ENCODE measurements around the gene ZC3H12D. TPM values are rescaled to one million over a fixed set of nuclear protein-coding genes. Genes with fewer than 3 reads are reported as not detected.

Gene ZC3H12D
- polyA plus RNA-seq, 3 donors, result 0.96 to 4.7 (median 1.2) TPM

GRCh38 chr6:149458196-149458595, 26.6 kb downstream of the ZC3H12D start:
- intact Hi-C loops (cut with micrococcal nuclease), result no loop called here
- Histone ChIP-seq H3K4me1 (ENCODE audit: control insufficient read depth in 1 of 2, insufficient read depth in 2 of 2, low read length in 2 of 2) (peaks cover 10 to 12% of the 10 kb centered on the region in 2 donors), H3K4me2 (replicated peaks; ENCODE audit: extremely low read depth, low read length, poor library complexity, severe bottlenecking) (no peak overlapping the region), H3K79me2 (ENCODE audit: insufficient read depth, low read length) (no peaks in the 10 kb centered on the region), H4K20me1 (ENCODE audit: insufficient read depth, low read length) (no peaks in the 10 kb centered on the region), H3K9me3 (replicated peaks in 1 of 2; ENCODE audit: control insufficient read depth in 1 of 2, insufficient read depth in 1 of 2, low read length in 2 of 2) (no peaks in the 10 kb centered on the region), H3K4me3 (replicated peaks in 1 of 3; ENCODE audit: low read depth in 2 of 3, low read length in 3 of 3) (no peak overlapping the region), H2AFZ (ENCODE audit: insufficient read depth, low read depth, low read length, poor library complexity, severe bottlenecking) (no peak overlapping the region), H3K27me3 (ENCODE audit: control insufficient read depth in 2 of 2, insufficient read depth in 2 of 2, low read length in 2 of 2) (no peaks in the 10 kb centered on the region), H3K27ac (ENCODE audit: low read depth in 1 of 2, low read length in 2 of 2) (no peak overlapping the region), H3K9ac (ENCODE audit: insufficient read depth, low read length, poor library complexity, severe bottlenecking) (no peak overlapping the region), H3K36me3 (replicated peaks in 1 of 2; ENCODE audit: control insufficient read depth in 1 of 2, insufficient read depth in 2 of 2, low read length in 2 of 2) (peaks cover 27 to 52% of the 10 kb centered on the region in 2 donors)
- DNase-seq, result no peak
- Mint-ChIP-seq H3K9me3 (peaks cover 0 to 2% (median 0%) of the 10 kb centered on the region in 7 donors), H3K4me1 (peaks cover 12% of the 10 kb centered on the region), H3K4me3 (no peak overlapping the region), H3K36me3 (peaks cover 56 to 70% of the 10 kb centered on the region in 2 donors), H3K27ac (no peak overlapping the region), H3K27me3 (ENCODE audit: low read depth in 3 of 3) (peaks cover 0 to 6% (median 1%) of the 10 kb centered on the region in 3 donors)
- TF ChIP-seq CTCF (IDR thresholded peaks at IDR 0.05), result no peak
- WGBS (ENCODE audit: insufficient coverage), result 100% methylated on average over 1 of the region's 7 CpGs

DNA sequence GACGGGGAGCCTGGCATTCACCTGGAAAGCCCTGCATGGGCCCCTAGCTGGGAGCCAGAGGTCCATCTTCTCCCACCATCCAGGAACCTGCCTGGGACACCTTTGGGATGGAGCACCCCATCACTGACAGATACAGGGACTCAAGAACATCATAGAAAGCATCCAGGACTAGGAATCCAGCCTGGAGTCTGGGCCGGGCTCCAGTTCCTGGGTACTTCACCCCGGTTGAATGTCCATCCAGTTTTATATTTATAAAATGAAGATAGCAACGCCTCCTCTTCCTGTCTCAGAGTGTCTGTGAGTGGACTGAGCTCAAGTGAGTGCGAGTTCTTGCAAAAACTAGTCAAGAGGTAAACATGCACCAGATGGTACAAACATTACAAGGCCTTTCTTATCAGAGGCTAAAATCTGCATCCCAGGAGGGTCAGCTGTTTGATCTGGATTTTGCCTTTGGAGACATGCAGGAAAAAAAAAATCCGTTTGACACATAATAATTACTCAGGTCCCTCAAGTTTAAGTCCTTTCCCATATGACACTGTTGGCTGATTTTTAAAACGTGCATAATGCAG, 27.4 kb downstream of the ZC3H12D start:
- Histone ChIP-seq H4K20me1 (ENCODE audit: insufficient read depth, low read length) (no peaks in the 10 kb centered on the region), H3K36me3 (replicated peaks in 1 of 2; ENCODE audit: control insufficient read depth in 1 of 2, insufficient read depth in 2 of 2, low read length in 2 of 2) (peaks cover 27 to 55% of the 10 kb centered on the region in 2 donors), H3K9me3 (replicated peaks in 1 of 2; ENCODE audit: control insufficient read depth in 1 of 2, insufficient read depth in 1 of 2, low read length in 2 of 2) (no peaks in the 10 kb centered on the region), H3K27me3 (ENCODE audit: control insufficient read depth in 2 of 2, insufficient read depth in 2 of 2, low read length in 2 of 2) (no peaks in the 10 kb centered on the region), H3K4me1 (ENCODE audit: control insufficient read depth in 1 of 2, insufficient read depth in 2 of 2, low read length in 2 of 2) (peaks cover 10 to 12% of the 10 kb centered on the region in 2 donors), H3K4me3 (replicated peaks in 1 of 3; ENCODE audit: low read depth in 2 of 3, low read length in 3 of 3) (no peak overlapping the region), H3K79me2 (ENCODE audit: insufficient read depth, low read length) (no peaks in the 10 kb centered on the region), H3K4me2 (replicated peaks; ENCODE audit: extremely low read depth, low read length, poor library complexity, severe bottlenecking) (no peak overlapping the region), H3K9ac (ENCODE audit: insufficient read depth, low read length, poor library complexity, severe bottlenecking) (no peak overlapping the region), H3K27ac (ENCODE audit: low read depth in 1 of 2, low read length in 2 of 2) (no peak overlapping the region), H2AFZ (ENCODE audit: insufficient read depth, low read depth, low read length, poor library complexity, severe bottlenecking) (no peak overlapping the region)
- Mint-ChIP-seq H3K27ac (no peak overlapping the region), H3K9me3 (peaks cover 0 to 2% (median 0%) of the 10 kb centered on the region in 7 donors), H3K36me3 (peaks cover 58 to 73% of the 10 kb centered on the region in 2 donors), H3K4me3 (no peak overlapping the region), H3K4me1 (peaks cover 10% of the 10 kb centered on the region), H3K27me3 (ENCODE audit: low read depth in 3 of 3) (peaks cover 1 to 6% (median 3%) of the 10 kb centered on the region in 3 donors)
- WGBS (ENCODE audit: insufficient coverage), result 93% methylated on average over 3 of the region's 7 CpGs
- intact Hi-C loops (cut with micrococcal nuclease), result no loop called here
- TF ChIP-seq CTCF (IDR thresholded peaks at IDR 0.05), result no peak
- no peak for DNase-seq
